Measurements from ENCODE around the gene BASP1.
"Not testable (repeated sequence)": the region's sequence is repeated elsewhere in the genome, so short reads cannot be mapped to it uniquely, and the experiment has no call there.

The BASP1 gene

GRCh38 chr5:17224858-17225511, 7.6 kb downstream of the BASP1 start:
- peak; percentile 76 for DNase-seq

- DNase-seq, result no peak
Measured at GRCh38 chr5:17225520-17225919, 8.1 kb downstream of the BASP1 start.

- no peak for DNase-seq
Measured at GRCh38 chr5:17227868-17228267, 10.4 kb downstream of the BASP1 start.

GRCh38 chr5:17228821-17229291, 11.4 kb downstream of the BASP1 start:
- DNase-seq, result peak; percentile 67

- DNase-seq, result no peak
Measured at GRCh38 chr5:17229313-17229712, 11.9 kb downstream of the BASP1 start.

GRCh38 chr5:17230191-17230590, 12.8 kb downstream of the BASP1 start:
- no peak for DNase-seq

- DNase-seq, result peak; percentile 25
Measured at GRCh38 chr5:17230808-17231525, 13.5 kb downstream of the BASP1 start.

- DNase-seq, result no peak
Measured at GRCh38 chr5:17232405-17232804, 15.0 kb downstream of the BASP1 start.

GRCh38 chr5:17233488-17233887, 16.1 kb downstream of the BASP1 start:
- no peak for DNase-seq

GRCh38 chr5:17234374-17234773, 16.9 kb downstream of the BASP1 start:
- DNase-seq, result no peak

- DNase-seq, result peak; percentile 71
Measured at GRCh38 chr5:17235731-17236330, 18.4 kb downstream of the BASP1 start.

GRCh38 chr5:17238521-17239041, 21.1 kb downstream of the BASP1 start:
- peak; percentile 91 for DNase-seq

- no peak for DNase-seq
Measured at GRCh38 chr5:17239953-17240352, 22.5 kb downstream of the BASP1 start.

- DNase-seq, result no peak
Measured at GRCh38 chr5:17240487-17240886, 23.1 kb downstream of the BASP1 start.

GRCh38 chr5:17241635-17242034, 24.2 kb downstream of the BASP1 start:
- no peak for DNase-seq

GRCh38 chr5:17243287-17244063, 26.0 kb downstream of the BASP1 start:
- DNase-seq, result no peak

- peak; percentile 98 for DNase-seq
Measured at GRCh38 chr5:17249029-17249634, 31.7 kb downstream of the BASP1 start.

- not testable (repeated sequence) for DNase-seq
Measured at GRCh38 chr5:17249841-17250240, 32.4 kb downstream of the BASP1 start.

GRCh38 chr5:17252543-17252942, 35.1 kb downstream of the BASP1 start:
- no peak for DNase-seq

- DNase-seq, result no peak
Measured at GRCh38 chr5:17255471-17256021, 38.1 kb downstream of the BASP1 start.

- no peak for DNase-seq
Measured at GRCh38 chr5:17256171-17256570, 38.7 kb downstream of the BASP1 start.

GRCh38 chr5:17256839-17257238, 39.4 kb downstream of the BASP1 start:
- DNase-seq, result no peak

All from fibroblast of skin of abdomen (primary cell).